B cell (primary cell): ENCODE data around the gene POLR2J. TPM values are rescaled to one million over a fixed set of nuclear protein-coding genes. Genes with fewer than 3 reads are reported as not detected.

ENCODE experiments used
- ATAC-seq: fragments of 200-7000 bp; cut with Tn5 transposase; one replicate; pipeline ENCODE4 v1.10.0; 2021; ENCODE audit warnings: low read depth, mild to moderate bottlenecking, moderate number of reproducible peaks, moderate library complexity
- CTCF ChIA-PET: fragments of 350-600 bp; sonication (Branson Sonifier 250); formaldehyde crosslinking; loops from one replicate; lab custom pipeline; 2021; ENCODE audit warnings: antibody characterized with exemption, inconsistent platforms; lab: Charles Lee
- POLR2A ChIA-PET: fragments of 350-600 bp; sonication (Branson Sonifier 250); formaldehyde crosslinking; loops from one replicate; lab custom pipeline; 2021; ENCODE audit warnings: antibody characterized with exemption; lab: Charles Lee
- DNase-seq: peaks from one replicate; pipeline ENCODE4 v3.0.0; 2013
- H2AFZ ChIP-seq: 2 replicates; pipeline ENCODE4 v1.6.1; 2012; ENCODE audit warnings: mild to moderate bottlenecking, low read depth, low read length; ENCODE audit not compliant: insufficient read depth, poor library complexity, severe bottlenecking
- H3K27ac ChIP-seq, 2 donors: 1 replicate in 1 of 2; 2 replicates in 1 of 2; pipeline ENCODE4 v1.5.1; 2012 to 2013; ENCODE audit warnings: low read length in 2 of 2, mild to moderate bottlenecking in 2 of 2, moderate library complexity in 1 of 2
- H3K27me3 ChIP-seq, 4 experiments: fragments of 200-600 bp in 1 of 4; sonication (generic) in 1 of 4; replicated peaks in 1 of 4; 1 replicate in 2 of 4; 2 replicates in 2 of 4; pipeline versions ENCODE4 v1.6.1 to v1.7.0; 2013 to 2016; ENCODE audit warnings: low read length in 3 of 4, mild to moderate bottlenecking in 2 of 4, mixed read lengths in 1 of 4, moderate library complexity in 1 of 4; ENCODE audit not compliant: insufficient read depth in 4 of 4, control insufficient read depth in 3 of 4; ENCODE audit errors: control extremely low read depth in 1 of 4
- H3K36me3 ChIP-seq, 2 experiments: replicated peaks in 1 of 2; 1 replicate in 1 of 2; 2 replicates in 1 of 2; pipeline versions ENCODE4 v1.6.1 to v1.7.1; 2013; ENCODE audit warnings: low read length in 1 of 2; ENCODE audit not compliant: insufficient read depth in 2 of 2, control insufficient read depth in 1 of 2; ENCODE audit errors: control extremely low read depth in 1 of 2, extremely low read depth in 1 of 2
- H3K4me1 ChIP-seq, 2 donors: fragments of 200-600 bp in 1 of 2; sonication (generic) in 1 of 2; 1 replicate in 1 of 2; 2 replicates in 1 of 2; pipeline versions ENCODE4 v1.5.1 to v1.6.1; 2013 to 2017; ENCODE audit warnings: low read length in 2 of 2; ENCODE audit not compliant: control insufficient read depth in 2 of 2, insufficient read depth in 2 of 2
- H3K4me2 ChIP-seq: replicated peaks from 2 replicates; pipeline ENCODE3; 2012; ENCODE audit warnings: mild to moderate bottlenecking, low read depth, low read length; ENCODE audit not compliant: poor library complexity, severe bottlenecking
- H3K4me3 ChIP-seq, 5 experiments: fragments of 200-600 bp in 1 of 5; sonication (generic) in 1 of 5; 1 replicate in 3 of 5; 2 replicates in 2 of 5; pipeline versions ENCODE4 v1.5.1 to v1.7.0; 2011 to 2016; ENCODE audit warnings: low read length in 4 of 5, mild to moderate bottlenecking in 4 of 5, low read depth in 2 of 5, control low read depth in 1 of 5, moderate library complexity in 1 of 5; ENCODE audit not compliant: insufficient read depth in 1 of 5; ENCODE audit errors: control extremely low read depth in 1 of 5, extremely low read depth in 1 of 5
- H3K79me2 ChIP-seq: fragments of 200-600 bp; sonication (generic); one replicate; pipeline ENCODE4 v1.6.0; 2016; ENCODE audit warnings: low read length; ENCODE audit not compliant: control insufficient read depth, insufficient read depth
- H3K9ac ChIP-seq: fragments of 200-600 bp; sonication (generic); 2 replicates; pipeline ENCODE4 v1.6.1; 2017; ENCODE audit warnings: mild to moderate bottlenecking, low read length, moderate library complexity
- H3K9me3 ChIP-seq, 3 donors: one replicate each; pipeline versions ENCODE4 v1.6.1 to v1.7.1; 2013; ENCODE audit warnings: low read length in 2 of 3; ENCODE audit not compliant: control insufficient read depth in 2 of 3, insufficient read depth in 1 of 3; ENCODE audit errors: control extremely low read depth in 1 of 3
- H4K20me1 ChIP-seq: 2 replicates; pipeline ENCODE4 v1.6.0; 2012; ENCODE audit warnings: mild to moderate bottlenecking, low read length; ENCODE audit not compliant: insufficient read depth, control insufficient read depth, poor library complexity, severe bottlenecking
- H3K27ac Mint-ChIP-seq: one replicate; pipeline ENCODE4 v1.8.0; 2021; ENCODE audit warnings: mixed read lengths
- H3K27me3 Mint-ChIP-seq: one replicate; pipeline ENCODE4 v1.8.0; 2021; ENCODE audit warnings: mixed read lengths
- H3K4me1 Mint-ChIP-seq: one replicate; pipeline ENCODE4 v1.8.0; 2021; ENCODE audit warnings: mixed read lengths
- H3K4me3 Mint-ChIP-seq: one replicate; pipeline ENCODE4 v1.8.0; 2021; ENCODE audit warnings: mixed read lengths
- H3K9me3 Mint-ChIP-seq: one replicate; pipeline ENCODE4 v1.8.0; 2022; ENCODE audit warnings: mixed read lengths; ENCODE audit not compliant: insufficient read depth
- CTCF ChIP-seq: fragments of 200-600 bp; IDR thresholded peaks from one replicate; pipeline ENCODE4 v1.8.0; 2022; ENCODE audit warnings: antibody characterized with exemption, mild to moderate bottlenecking
- EZH2 ChIP-seq: IDR thresholded peaks from 2 replicates; pipeline ENCODE4 v1.6.1; 2012; ENCODE audit warnings: borderline replicate concordance, low read depth, mild to moderate bottlenecking, moderate library complexity, low read length; ENCODE audit not compliant: insufficient read depth, poor library complexity, severe bottlenecking
- WGBS: methylation state at CpG from one replicate; pipeline ENCODE4 v1.1.5; 2013; ENCODE audit warnings: missing lambda C conversion rate; ENCODE audit not compliant: insufficient coverage; 5-methylcytosine and 5-hydroxymethylcytosine counted together
- intact Hi-C: fragments of 100-400 bp; cut with micrococcal nuclease; formaldehyde crosslinking; loops from one replicate; pipeline ENCODE4 v1.10.0; 2022
- polyA plus RNA-seq: library from polyadenylated mRNA; depleted of rRNA; stranded (reverse); fragments of >200 nt; gene quantifications from 2 replicates; pipeline ENCODE4 v1.2.3, GENCODE V29; 2012
- total RNA-seq, 2 donors: library from RNA; stranded (reverse); fragments of 120-200 nt in 1 of 2; gene quantifications; 1 replicate in 1 of 2; 2 replicates in 1 of 2; pipeline versions ENCODE4 v1.2.3 to v1.2.4, GENCODE V29; 2013 to 2022

The POLR2J gene
- total and polyA plus RNA-seq, 2 donors (not counting 1 experiment from before 2014, with no cell fraction given), result 34.0 to 83.0 TPM

- Mint-ChIP-seq H3K9me3 (no peaks in the 10 kb centered on the region), H3K4me3 (peak overlapping the region; percentile 91), H3K27ac (peak overlapping the region; percentile 87), H3K27me3 (no peaks in the 10 kb centered on the region), H3K4me1 (peaks cover 30% of the 10 kb centered on the region)
- Histone ChIP-seq H3K4me2 (peak overlapping the region; percentile 95), H3K9me3 (no peaks in the 10 kb centered on the region), H3K9ac (peak overlapping the region; percentile 88), H3K27me3 (no peaks in the 10 kb centered on the region), H3K27ac (peak overlapping the region; percentile 15 to 70), H3K79me2 (peaks cover 72% of the 10 kb centered on the region), H2AFZ (peak overlapping the region; percentile 95), H3K36me3 (peaks cover 0 to 18% of the 10 kb centered on the region in 2 experiments), H3K4me3 (peak overlapping the region; percentile 50 to 99 (median 94)), H4K20me1 (peaks cover 9% of the 10 kb centered on the region), H3K4me1 (peaks cover 19 to 31% of the 10 kb centered on the region in 2 donors)
- no peak for DNase-seq
- ChIA-PET CTCF (interaction anchor here (0.7 to 6.3 kb wide), 6 partner anchors 9 to 59 kb away, joined by 3 to 45 read pairs (median 4); no protein-coding TSS in a partner anchor), POLR2A (interaction anchor here (0.6 to 1.9 kb wide), 6 partner anchors 12 to 75 kb away, joined by 3 to 5 read pairs (median 4); no protein-coding TSS in a partner anchor)
- no peak for TF ChIP-seq EZH2
- TF ChIP-seq CTCF, result no peak
- WGBS, result 15% methylated on average over 22 of the region's 24 CpGs
- ATAC-seq, result no peak
- intact Hi-C loops, result loop anchor here (5.0 kb wide), 1 partner anchor 177 kb away; the partner anchor contains the start of gene SH2B2
Measured at GRCh38 chr7:102463841-102464576, 14.7 kb downstream of the POLR2J start.

- Histone ChIP-seq H3K27ac (no peak overlapping the region), H3K36me3 (peaks cover 1 to 33% of the 10 kb centered on the region in 2 experiments), H2AFZ (no peak overlapping the region), H3K4me3 (no peak overlapping the region), H3K79me2 (peaks cover 73% of the 10 kb centered on the region), H4K20me1 (peaks cover 7% of the 10 kb centered on the region), H3K9me3 (no peaks in the 10 kb centered on the region), H3K4me1 (peaks cover 8 to 16% of the 10 kb centered on the region in 2 donors), H3K4me2 (no peak overlapping the region), H3K9ac (no peak overlapping the region), H3K27me3 (no peaks in the 10 kb centered on the region)
- Mint-ChIP-seq H3K27ac (no peak overlapping the region), H3K9me3 (no peaks in the 10 kb centered on the region), H3K4me1 (peaks cover 17% of the 10 kb centered on the region), H3K4me3 (no peak overlapping the region), H3K27me3 (no peaks in the 10 kb centered on the region)
- no peak for TF ChIP-seq CTCF
- TF ChIP-seq EZH2, result no peak
- POLR2A ChIA-PET, result interaction anchor here (0.7 kb wide), 1 partner anchor 97 kb away, joined by 5 read pairs; no protein-coding TSS in a partner anchor
- no peak for DNase-seq
- intact Hi-C loops, result loop anchor here (5.0 kb wide), 1 partner anchor 173 kb away; the partner anchor contains the start of gene SH2B2
- CTCF ChIA-PET, result interaction anchor here (0.5 to 1.6 kb wide), 3 partner anchors 10 to 602 kb away, joined by 3 to 4 read pairs (median 4); no protein-coding TSS in a partner anchor
- no peak for ATAC-seq
- 99% methylated on average over 5 of the region's 8 CpGs for whole genome bisulfite sequencing
Measured at GRCh38 chr7:102460467-102460866, 18.3 kb downstream of the POLR2J start.
